HCT116 (cell line): ENCODE data around the gene SERINC5.

ENCODE experiments used
- JUND ChIP-seq: IDR thresholded peaks from 2 replicates; pipeline ENCODE4 v1.6.1; 2012
- POLR2A ChIP-seq: IDR thresholded peaks from 2 replicates; pipeline ENCODE4 v1.7.0; 2011; ENCODE audit warnings: borderline replicate concordance; ENCODE audit not compliant: insufficient read depth, insufficient read length; ENCODE audit errors: extremely low read depth
- YY1 ChIP-seq: IDR thresholded peaks from 2 replicates; pipeline ENCODE4 v1.6.1; 2011; ENCODE audit warnings: low read length, low read depth, moderate library complexity, mild to moderate bottlenecking; ENCODE audit not compliant: insufficient replicate concordance; ENCODE audit errors: extremely low read depth
- ZNF274 ChIP-seq: fragments of 200-500 bp; sonication (Bioruptor generic); IDR thresholded peaks from 2 replicates; pipeline ENCODE4 v1.6.1; 2014; ENCODE audit warnings: mild to moderate bottlenecking, low read depth, low read length, inconsistent platforms
- TF ChIP-seq, protein P1 (sequence below): IDR thresholded peaks from 2 replicates; pipeline ENCODE4 v1.6.1; 2012
- TF ChIP-seq, protein P2 (sequence below), 3 experiments: fragments of 200-600 bp in 1 of 3; sonication (generic) in 1 of 3; IDR thresholded peaks in 2 of 3; conservative IDR thresholded peaks in 1 of 3; 2 replicates each; pipeline ENCODE4 v1.5.1; 2012 to 2017; ENCODE audit warnings: low read depth in 2 of 3, low read length in 2 of 3, antibody characterized with exemption in 1 of 3, borderline replicate concordance in 1 of 3, control low read depth in 1 of 3, mild to moderate bottlenecking in 1 of 3, mixed read lengths in 1 of 3, mixed run types in 1 of 3, moderate library complexity in 1 of 3; ENCODE audit not compliant: insufficient read depth in 1 of 3
- TF ChIP-seq, protein P3 (sequence below): IDR thresholded peaks from 2 replicates; pipeline ENCODE4 v1.6.1; 2012
- TF ChIP-seq, protein P4 (sequence below): IDR thresholded peaks from 2 replicates; pipeline ENCODE4 v1.6.1; 2011; ENCODE audit warnings: mild to moderate bottlenecking, low read length, moderate library complexity; ENCODE audit not compliant: insufficient replicate concordance; ENCODE audit errors: extremely low read depth

DNA sequence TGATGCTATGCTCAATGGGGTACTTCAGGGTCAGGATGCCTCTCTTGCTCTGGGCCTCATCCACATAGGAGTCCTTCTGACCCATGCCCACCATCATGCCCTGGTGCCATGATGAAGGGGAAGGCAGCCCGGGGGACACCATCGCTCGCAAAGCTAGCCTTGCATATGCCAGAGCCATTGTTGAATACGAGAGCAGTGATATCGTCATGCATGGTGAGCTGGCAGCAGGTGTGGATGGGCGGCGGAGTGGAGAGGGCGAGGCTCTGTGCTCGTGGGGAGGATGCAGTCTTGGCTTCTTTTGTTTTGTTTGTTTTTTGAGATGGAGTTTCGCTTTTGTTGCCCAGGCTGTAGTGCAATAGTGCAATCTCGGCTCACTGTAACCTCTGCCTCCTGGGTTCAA, 46.8 kb upstream of the SERINC5 start:
- TF ChIP-seq, protein P1, sequence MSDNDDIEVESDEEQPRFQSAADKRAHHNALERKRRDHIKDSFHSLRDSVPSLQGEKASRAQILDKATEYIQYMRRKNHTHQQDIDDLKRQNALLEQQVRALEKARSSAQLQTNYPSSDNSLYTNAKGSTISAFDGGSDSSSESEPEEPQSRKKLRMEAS, result no peak
- TF ChIP-seq JUND, result no peak
- TF ChIP-seq, protein P2, sequence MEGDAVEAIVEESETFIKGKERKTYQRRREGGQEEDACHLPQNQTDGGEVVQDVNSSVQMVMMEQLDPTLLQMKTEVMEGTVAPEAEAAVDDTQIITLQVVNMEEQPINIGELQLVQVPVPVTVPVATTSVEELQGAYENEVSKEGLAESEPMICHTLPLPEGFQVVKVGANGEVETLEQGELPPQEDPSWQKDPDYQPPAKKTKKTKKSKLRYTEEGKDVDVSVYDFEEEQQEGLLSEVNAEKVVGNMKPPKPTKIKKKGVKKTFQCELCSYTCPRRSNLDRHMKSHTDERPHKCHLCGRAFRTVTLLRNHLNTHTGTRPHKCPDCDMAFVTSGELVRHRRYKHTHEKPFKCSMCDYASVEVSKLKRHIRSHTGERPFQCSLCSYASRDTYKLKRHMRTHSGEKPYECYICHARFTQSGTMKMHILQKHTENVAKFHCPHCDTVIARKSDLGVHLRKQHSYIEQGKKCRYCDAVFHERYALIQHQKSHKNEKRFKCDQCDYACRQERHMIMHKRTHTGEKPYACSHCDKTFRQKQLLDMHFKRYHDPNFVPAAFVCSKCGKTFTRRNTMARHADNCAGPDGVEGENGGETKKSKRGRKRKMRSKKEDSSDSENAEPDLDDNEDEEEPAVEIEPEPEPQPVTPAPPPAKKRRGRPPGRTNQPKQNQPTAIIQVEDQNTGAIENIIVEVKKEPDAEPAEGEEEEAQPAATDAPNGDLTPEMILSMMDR (IDR thresholded peaks at IDR 0.05 in 2 of 3, conservative IDR thresholded peaks at IDR 0.05 in 1 of 3; ENCODE audit: borderline replicate concordance in 1 of 3, insufficient read depth in 1 of 3, low read depth in 2 of 3, low read length in 2 of 3), result no peak
- TF ChIP-seq, protein P3, sequence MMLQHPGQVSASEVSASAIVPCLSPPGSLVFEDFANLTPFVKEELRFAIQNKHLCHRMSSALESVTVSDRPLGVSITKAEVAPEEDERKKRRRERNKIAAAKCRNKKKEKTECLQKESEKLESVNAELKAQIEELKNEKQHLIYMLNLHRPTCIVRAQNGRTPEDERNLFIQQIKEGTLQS, result no peak
- no peak for TF ChIP-seq POLR2A
- no peak for TF ChIP-seq ZNF274
- no peak for TF ChIP-seq YY1
- TF ChIP-seq, protein P4, sequence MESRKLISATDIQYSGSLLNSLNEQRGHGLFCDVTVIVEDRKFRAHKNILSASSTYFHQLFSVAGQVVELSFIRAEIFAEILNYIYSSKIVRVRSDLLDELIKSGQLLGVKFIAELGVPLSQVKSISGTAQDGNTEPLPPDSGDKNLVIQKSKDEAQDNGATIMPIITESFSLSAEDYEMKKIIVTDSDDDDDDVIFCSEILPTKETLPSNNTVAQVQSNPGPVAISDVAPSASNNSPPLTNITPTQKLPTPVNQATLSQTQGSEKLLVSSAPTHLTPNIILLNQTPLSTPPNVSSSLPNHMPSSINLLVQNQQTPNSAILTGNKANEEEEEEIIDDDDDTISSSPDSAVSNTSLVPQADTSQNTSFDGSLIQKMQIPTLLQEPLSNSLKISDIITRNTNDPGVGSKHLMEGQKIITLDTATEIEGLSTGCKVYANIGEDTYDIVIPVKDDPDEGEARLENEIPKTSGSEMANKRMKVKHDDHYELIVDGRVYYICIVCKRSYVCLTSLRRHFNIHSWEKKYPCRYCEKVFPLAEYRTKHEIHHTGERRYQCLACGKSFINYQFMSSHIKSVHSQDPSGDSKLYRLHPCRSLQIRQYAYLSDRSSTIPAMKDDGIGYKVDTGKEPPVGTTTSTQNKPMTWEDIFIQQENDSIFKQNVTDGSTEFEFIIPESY, result no peak
